NCI-H446 (cell line): ENCODE results near the gene LRRC26.

Experiments used
- DNase-seq, 2 experiments: peaks; one replicate each; lab custom pipeline; 2025; lab: John Stamatoyannopoulos, UW

Gene LRRC26

GRCh38 chr9:137150617-137151457 lies 19.0 kb downstream of the LRRC26 start:
- DNase-seq: peak in 1 of 2 experiments; percentile 85

- peak in 1 of 2 experiments; percentile 79 for DNase-seq
Observed at GRCh38 chr9:137149942-137150616, 19.8 kb downstream of the LRRC26 start.

GRCh38 chr9:137149363-137149762 lies 20.5 kb downstream of the LRRC26 start:
- DNase-seq: no peak

- no peak for DNase-seq
Observed at GRCh38 chr9:137148661-137149060, 21.2 kb downstream of the LRRC26 start.

- no peak for DNase-seq
Observed at GRCh38 chr9:137148242-137148641, 21.6 kb downstream of the LRRC26 start.

GRCh38 chr9:137147793-137148160 lies 22.1 kb downstream of the LRRC26 start:
- no peak for DNase-seq

GRCh38 chr9:137147091-137147792 lies 22.6 kb downstream of the LRRC26 start:
- DNase-seq: no peak

GRCh38 chr9:137146527-137146918 lies 23.3 kb downstream of the LRRC26 start:
- no peak for DNase-seq

GRCh38 chr9:137145731-137146526 lies 23.9 kb downstream of the LRRC26 start:
- no peak for DNase-seq

- DNase-seq: no peak
Observed at GRCh38 chr9:137143459-137143858, 26.4 kb downstream of the LRRC26 start.

GRCh38 chr9:137141976-137142936 lies 27.6 kb downstream of the LRRC26 start:
- no peak for DNase-seq

GRCh38 chr9:137141050-137141810 lies 28.6 kb downstream of the LRRC26 start:
- DNase-seq: no peak

GRCh38 chr9:137140151-137141012 lies 29.5 kb downstream of the LRRC26 start:
- no peak for DNase-seq

- no peak for DNase-seq
Observed at GRCh38 chr9:137139468-137140150, 30.2 kb downstream of the LRRC26 start.

- DNase-seq: no peak
Observed at GRCh38 chr9:137138722-137139467, 31.0 kb downstream of the LRRC26 start, which contains the start of gene GRIN1. Gene GRIN1 (plus strand): TSS chr9:137139154. CDS start chr9:137139487, 333 bp downstream.

- DNase-seq: no peak
Observed at GRCh38 chr9:137138058-137138721, 31.7 kb downstream of the LRRC26 start.
